HG03442 (cell line): Measurements from ENCODE around the gene NMT1.
A peak's percentile ranks its signal among the peaks of the same experiment; 100 is the strongest.
"Not testable (repeated sequence)": the region's sequence is repeated elsewhere in the genome, so short reads cannot be mapped to it uniquely, and the experiment has no call there.

Experiments used
- ATAC-seq: cut with Tn5 transposase; IDR thresholded peaks from one replicate; pipeline ENCODE4 v1.9.1; 2021; ENCODE audit warnings: mild to moderate bottlenecking, moderate library complexity; ENCODE audit not compliant: unreplicated experiment

NMT1 gene

DNA sequence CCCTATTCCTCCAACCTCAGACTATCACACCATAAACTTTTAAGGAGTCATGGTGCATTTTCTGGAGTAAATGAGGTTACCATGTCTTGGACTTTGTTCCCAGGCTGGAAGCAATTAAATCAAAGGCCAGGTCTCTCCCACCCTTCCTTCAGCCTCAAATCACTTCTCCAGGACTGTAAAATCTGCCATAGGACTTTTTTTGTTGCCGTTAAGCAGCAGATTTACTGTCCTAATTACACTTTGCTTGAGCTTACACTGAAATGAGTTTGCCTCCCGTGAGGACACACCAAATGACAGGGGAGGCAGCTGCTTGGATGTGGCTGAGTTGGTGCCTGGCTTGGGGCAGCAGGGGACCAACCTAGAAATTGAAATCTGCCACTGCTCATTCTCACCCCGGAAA is 24.4 kb upstream of the NMT1 start:
- no peak for ATAC-seq

DNA sequence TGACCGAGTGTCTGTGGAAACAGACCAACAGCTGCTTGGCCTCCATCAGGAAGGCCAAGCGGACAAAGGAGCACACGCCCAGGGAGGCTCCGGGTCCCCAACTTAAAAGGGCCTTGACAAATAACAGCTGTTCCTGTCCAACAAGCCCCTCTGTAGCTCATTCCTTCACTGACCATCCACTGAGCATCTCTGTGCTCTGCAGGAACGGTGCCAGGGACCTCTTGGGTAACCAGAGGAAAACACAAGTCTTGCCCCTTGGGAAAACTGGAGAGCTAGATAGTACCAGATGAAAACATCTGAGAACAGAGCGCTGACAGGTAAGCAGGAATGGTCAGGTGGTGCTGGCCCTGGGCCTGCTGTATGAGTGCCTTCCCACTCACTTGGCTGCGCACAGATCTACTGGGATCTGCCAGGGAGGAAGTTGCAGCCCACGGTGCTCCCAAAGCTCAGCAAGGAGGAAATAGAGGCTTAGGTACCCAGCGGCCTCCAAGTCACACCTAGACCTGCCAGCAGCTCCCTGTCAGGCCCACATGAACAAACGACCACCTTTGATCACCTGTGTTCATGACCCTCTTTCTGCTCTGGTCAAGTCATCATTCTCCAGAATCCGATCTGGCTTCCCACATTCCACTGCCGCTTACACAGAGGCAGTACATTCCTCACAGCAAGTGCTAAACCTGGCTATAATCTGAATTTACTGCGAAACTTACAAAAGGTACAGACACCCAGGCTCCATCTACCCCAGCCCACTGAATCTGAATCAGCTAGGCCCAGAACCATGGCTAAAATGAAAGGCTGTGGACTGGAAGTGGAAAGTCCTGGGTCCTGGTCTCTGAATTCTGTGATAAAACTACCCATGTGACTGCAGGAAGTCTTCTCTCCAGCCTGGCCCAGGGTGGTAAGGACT is 22.1 kb upstream of the NMT1 start:
- no peak for ATAC-seq

DNA sequence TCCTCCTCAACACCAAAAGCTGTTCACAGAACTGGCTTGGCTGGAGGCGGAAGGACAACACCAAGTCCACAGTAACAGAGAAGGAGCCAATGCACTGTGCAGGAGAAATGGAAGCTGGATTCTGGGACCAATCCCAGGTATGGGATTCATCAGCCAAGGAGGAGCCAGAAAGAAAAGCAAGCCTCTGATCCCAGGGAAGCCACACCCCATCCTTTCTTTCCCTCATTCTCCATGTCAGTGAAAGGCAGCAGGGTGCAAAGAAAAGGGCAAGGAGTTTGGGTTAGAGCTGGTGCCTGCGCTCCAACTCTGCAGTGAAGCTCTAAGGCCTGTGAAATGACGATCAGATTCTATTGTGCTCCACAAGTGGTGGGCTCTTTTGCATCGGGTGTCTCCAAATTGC is 20.7 kb upstream of the NMT1 start:
- ATAC-seq = no peak

DNA sequence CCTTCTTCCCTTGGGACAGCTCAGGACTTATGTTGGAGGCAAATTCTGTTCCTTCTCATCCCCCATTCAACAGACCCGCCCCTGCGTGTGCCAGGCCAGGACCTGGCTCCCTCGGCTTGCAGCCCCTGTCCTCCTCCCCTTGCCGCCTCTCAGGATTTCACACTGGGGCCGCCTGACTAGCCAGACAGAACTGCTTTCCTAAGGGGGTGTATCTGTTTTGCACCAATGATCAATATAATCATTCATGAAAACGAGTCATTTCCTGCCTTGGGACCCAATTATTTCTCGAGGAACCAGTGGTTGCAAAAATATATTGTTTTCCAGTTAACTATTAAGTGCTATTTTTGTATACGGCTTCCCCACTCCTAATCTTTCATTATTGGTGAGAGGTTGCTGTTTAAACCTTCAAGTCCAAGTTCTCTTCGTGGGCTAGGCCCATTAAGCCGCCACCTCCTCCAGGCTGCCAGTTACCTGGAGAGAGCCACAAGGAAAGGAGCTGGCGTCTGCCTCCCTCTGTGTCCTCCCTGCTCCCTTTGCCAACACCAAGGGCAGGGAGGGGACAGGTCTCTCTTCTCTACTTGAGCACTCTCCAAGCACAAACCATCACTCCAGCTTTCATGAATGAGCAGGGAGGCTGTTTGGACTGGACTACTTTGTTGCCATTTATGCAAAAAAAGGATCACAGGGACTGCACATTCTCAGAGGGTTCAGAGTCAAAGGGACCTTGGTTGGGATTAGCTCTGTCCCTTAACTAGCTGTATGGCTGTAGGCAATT is 18.6 kb upstream of the NMT1 start:
- no peak for ATAC-seq

DNA sequence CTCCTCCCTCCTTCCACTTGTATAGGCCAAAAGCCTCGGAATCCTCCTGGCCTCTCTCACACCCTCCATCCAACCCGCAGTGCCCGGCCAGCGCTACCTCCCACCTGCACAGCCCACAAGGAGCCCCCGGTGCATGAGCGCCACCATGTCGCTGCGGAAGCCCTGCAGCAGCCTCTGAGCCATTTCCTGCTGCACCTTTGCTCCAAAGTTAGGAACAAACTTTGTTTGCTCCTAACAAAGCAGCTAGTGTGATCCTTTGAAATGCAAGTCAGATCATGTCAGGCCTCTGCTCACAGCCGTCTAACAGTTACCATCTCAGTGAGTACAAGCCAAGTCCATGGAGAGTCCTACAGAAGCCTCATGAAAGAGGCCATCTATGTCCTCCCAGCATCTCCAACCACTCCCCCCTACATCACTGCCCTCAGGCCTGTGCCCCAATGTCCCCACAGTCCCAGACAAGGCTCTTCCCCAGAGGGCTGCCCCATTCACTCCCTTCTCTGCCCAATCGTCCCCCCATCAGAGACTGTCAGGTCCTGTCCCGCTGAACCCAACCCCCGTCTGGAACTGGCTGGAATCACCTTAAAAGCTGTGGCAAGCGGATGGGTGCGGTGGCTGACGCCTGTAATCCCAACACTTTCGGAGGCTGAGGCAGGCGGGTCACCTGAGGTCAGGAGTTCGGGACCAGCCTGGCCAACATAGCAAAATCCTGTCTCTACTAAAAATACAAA is 17.1 kb upstream of the NMT1 start:
- no peak for ATAC-seq

DNA sequence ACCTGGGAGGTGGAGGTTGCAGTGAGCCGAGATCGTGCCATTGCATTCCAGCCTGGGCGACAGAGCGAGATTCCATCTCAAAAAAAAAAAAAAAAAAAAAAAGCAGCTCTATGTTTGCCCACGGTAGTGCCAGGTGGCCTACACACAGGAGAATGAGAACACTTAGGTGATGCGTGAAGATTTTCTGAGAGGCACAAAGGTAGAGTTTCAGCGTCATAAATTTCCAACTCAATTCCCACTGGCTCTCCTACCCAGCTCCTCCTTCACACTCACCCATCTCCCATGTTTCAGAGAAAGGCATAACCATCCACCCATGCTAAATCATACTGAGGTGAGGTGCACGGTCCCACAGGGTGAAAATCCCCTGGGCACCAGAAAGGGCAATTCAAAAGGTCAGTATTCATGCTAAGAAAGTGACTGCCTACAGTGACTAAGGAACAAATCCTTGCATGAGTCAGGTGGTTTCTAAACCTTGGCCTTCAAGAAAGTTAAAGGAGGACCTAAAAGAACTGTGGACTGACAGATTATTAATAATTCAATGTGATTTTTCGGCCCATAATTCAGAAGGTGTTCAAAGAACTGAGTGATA is 14.5 kb upstream of the NMT1 start:
- no peak for ATAC-seq

DNA sequence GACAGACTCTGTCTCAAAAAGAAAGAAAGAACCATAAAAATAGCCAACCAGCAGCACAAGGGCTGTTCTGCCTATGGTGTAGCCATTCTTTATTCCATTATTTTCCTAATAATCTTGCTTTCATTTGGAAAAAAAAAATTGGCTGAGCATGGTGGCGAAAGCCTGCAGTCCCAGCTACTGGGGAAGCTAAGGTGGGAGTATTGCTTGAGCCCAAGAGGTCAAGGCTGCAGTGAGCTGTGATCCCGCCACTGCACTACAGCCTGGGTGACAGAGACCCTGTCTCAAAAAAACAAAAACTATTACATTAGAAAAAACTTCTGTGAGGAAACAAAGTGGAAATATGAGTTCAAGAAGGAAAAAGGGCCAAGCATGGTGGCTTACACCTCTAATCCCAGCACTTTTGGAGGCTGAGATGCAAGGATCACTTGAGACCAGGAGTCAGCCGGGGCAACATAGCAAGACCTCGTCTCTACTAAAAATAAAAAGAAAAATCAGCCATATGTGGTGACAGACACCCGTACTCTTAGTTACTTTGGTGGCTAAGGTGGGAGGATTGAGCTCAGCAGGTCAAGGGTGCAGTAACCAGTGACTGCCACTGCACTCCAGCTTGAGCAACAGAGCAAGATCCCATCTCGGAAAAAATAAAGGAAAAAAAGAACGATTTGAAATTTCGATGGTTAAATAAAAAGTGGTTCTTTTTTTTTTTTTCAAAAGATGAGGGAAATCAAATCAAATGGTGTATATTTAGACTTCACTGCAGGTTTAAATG is 12.1 kb upstream of the NMT1 start:
- ATAC-seq = no peak

DNA sequence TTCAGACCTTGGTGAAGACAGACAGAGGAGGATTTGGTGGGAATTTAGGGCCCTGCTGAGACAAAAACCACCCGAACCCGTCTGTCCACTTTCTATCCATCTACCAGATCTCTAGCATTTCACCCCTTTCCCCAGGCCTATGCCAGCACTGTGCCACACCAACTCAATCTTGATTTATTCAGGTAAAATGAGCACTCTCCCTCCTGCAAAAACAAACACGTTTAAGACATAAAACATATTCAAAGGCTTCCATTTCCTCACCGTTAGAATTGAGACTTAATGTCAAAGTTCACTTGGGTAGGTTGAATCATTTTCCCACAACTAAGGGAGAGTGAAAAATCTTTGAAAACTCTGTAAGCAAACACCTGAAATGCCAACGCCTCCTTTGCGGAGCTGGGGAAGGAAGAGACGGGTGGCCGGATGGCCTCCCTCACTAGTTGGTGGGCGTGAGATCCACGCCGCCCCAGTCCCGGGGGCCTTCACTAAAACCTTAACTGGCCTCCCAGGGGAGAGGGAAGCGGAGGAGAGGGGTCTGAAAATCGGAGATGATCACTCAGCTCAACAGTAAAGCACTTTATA is 10.5 kb upstream of the NMT1 start:
- no peak for ATAC-seq

DNA sequence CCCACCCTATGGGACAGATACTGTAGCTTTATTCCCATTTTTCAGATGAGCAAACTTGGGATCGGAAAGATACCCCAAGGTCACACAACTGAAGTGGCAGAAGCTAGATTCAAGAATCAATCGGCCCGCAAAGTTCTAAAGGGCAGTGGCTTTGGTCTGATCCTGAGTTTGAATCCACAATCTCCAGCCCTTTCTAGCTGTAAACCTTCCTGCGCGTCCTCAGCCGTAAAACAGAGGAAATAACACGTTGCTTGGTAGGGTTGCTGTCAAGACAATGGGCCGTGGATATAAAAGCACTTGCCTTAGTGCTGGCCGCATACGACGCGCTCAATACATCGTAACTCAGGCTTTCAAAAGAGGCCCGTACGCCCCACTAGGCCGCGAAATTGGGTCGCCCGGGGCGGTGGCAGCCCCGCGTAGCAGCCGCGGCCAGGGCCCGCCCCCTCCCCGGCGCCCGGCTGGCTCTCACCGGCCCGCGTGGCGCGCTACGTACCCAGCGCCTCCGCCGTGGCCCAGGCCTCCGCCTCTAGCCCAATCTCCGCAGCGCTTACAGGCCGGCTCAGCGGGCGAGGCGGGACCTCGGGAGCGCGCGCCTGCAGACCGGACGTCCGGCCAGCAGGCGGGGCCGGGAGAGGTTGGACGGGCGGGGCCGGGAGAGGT is 9.9 kb upstream of the NMT1 start, which contains the start of gene DCAKD:
DCAKD (minus strand) TSS at position 573 of the 660 bp plus-strand sequence. CDS start 16,747 bp downstream, outside the sequence.
- ATAC-seq = peak; percentile 93

DNA sequence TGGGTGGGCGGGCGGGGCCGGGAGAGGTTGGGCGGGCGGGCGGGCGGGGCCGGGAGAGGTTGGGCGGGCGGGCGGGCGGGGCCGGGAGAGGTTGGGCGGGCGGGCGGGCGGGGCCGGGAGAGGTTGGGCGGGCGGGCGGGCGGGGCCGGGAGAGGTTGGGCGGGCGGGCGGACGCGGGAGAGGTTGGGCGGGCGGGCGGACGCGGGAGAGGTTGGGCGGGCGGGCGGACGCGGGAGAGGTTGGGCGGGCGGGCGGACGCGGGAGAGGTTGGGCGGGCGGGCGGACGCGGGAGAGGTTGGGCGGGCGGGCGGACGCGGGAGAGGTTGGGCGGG is 9.4 kb upstream of the NMT1 start:
- ATAC-seq = not testable (repeated sequence)

DNA sequence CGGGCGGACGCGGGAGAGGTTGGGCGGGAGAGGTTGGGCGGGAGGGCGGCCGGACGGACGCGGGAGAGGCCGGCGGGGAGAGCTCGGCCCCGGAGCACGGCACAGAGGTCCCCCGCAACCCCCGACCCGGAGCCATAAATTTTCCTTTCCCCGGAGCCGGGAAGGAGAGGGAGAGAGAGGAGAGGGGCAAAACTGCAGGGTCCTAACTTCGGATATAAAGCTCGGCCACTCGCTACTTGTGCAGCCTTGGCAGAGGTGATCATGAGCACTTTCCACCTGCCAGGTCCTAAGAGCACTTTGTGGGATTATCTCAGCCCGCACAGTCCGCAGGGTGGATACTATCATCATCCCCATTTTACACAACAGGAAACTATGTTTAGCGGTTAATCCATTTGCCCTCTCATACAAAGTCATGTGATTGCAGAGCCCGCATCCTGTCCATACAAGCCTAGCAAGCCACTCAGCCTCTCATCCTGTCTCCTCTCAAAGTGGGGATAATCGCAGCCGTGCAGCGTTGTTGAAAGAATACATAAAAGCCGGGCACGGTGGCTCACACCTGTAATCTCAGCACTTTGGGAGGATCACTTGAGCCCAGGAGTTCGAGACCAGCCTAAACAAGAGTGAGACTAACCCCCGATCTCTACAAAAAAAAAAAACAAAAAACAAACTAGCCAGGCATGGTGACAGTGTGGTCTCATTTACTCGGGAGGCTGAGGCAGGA is 8.9 kb upstream of the NMT1 start:
- no peak for ATAC-seq

DNA sequence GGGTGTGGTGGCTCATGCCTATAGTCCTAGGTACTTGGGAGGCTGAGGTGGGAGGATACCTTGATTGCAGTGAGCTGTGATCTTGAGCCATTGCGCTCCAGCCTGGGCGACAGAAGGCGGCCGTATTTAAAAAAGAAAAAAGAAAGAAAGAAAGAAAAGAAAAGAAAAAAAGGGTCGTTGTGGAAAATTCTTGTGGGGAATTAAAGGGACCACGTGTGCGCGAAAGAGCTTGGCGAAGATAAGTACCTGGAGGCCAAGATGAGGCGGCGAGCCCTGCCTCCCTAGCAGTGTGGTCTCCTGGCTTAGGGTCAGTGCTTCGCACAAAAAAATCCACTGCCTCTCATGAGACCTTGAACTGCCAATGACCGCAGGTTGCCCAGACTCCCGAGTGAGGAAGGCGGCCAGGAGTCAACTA is 728 bp upstream of the NMT1 start:
- ATAC-seq = peak; percentile 3

DNA sequence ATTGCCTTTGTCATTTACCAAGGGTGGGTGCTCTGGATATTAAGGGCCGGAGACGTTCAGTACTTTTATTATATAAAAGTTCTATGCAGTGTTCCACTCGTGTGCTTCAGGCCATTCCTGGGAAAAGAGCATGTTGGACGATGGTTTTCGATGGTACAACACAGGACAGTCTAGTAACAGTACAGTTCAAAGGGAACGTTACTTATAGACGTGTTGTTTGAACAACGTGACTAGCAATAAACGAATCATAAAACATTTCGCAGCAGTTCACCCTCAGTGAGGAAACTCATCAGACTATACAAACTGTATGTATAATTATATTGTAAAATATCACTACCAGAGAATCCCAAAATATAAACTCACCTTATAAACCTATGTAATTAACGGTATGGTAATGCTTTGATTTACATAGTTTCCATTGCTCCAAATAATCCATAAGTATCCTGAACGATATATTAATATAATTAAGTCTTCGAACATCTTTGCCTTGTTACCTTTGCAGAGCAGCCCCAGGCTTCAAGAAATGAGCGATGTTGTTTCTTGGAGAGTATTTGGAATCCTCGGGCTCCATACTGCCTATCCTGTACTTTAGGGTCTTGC is 589 bp downstream of the NMT1 start:
- no peak for ATAC-seq

DNA sequence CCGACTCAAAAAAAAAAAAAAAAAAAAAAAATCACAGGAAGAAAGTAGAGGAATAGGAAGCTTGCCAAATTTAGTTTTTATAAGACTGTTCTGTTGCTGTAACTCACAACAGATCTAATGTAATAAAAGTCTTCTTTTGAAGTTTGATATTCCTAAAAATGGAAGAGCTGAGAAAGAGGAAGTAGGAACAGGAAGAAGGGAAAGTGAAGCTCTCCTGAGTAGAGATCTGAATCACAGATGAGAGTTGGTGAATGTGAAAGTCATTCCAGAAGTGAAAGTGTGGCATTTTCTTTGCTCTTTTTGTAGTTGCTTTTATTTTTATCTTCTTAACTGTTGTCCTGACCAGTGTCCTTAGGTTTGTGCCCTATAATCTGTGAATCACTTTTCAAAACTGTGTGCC is 2.1 kb downstream of the NMT1 start:
- no peak for ATAC-seq

DNA sequence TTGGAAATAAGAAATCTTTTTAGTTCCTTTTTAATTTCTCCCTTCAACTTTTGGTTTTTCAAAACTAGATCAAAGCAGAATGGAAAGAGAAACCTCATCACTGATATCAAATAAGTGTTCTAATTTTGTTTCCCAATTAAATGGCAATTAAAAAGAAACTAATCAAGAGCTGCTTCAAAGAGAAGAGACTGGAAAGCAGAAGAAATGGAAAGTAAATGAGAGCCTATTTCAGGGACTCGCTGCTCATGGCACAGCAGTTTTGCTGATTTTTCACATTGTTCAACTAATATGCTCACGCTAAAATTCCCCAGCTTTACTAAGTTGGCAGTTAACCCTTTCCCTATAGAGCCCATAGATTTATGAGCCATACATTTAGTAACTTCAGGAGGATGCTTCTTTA is 6.5 kb downstream of the NMT1 start:
- ATAC-seq = no peak

DNA sequence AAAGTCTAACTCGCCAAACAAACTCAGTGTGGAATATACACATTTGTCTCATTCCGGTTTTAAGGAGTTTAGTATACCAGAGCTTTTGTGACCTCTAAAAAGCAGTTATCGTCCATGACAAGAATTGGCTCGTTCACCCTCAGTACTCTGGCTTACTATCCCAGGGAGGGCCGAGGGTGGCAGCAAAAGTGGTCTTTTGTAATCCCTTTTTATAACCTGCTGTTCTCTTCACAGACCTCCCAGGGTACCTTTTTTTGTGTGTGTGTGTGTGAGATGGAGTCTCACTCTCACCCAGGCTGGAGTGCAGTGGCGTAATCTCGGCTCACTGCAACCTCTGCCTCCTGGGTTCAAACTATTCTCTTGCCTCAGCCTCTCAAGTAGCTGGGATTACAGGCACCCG is 8.9 kb downstream of the NMT1 start:
- ATAC-seq = no peak

DNA sequence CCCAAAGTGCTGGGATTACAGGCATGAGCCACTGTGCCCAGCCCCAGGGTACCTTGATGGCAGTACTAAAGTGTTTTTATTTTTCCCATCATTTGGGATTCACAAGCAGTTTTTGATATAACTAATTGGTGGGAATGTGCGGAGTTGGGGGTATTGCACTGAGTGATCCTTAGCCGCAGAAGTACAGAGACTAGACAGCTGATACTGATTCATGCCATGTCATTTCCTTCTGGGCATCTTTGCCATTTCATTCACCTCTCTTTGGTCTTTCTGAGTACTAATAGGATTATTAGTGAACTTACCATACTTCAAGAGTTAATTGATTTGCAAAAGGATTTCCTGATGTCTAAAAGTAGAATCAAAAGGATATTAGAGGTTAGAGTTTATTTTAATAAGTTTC is 9.7 kb downstream of the NMT1 start:
- no peak for ATAC-seq

DNA sequence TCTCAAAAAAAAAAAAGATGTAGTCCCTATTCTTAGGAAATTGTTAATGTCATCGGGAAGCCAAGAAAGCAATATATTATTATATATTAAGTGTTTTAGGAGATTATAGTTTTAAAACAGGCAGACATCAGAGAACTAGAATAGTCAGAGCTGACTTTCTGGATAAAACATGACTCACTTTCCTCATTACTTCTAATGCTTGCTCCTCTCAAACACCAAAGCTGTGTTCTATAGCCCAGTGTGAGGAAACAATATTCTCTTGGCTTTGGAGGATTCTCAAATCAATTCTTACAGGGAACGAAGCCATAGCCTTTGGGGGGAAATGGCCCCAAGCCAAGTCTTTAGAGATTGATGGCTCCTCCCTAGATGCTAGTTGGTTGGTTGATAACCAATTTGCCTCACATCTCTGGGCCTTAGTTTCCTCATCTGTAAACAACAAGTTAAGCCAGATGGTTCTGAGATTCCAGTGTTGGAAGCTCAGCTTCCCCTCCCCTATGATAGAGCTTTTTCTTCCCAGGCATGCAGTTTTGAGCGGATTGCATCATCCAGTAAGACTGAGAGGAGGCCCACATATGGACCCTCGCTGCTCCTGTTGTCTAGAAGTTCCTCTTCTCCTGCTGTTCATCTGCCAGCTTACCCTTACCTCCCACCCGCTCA is 12.4 kb downstream of the NMT1 start:
- ATAC-seq = no peak
